Loucy (cell line): ENCODE data around the gene DBT.

Experiments
- EZH2phosphoT487 ChIP-seq: fragments of 200-600 bp; IDR thresholded peaks from 2 replicates; pipeline ENCODE4 v1.6.1; 2018; ENCODE audit warnings: antibody characterized with exemption, mild to moderate bottlenecking, moderate library complexity, borderline replicate concordance
- TF ChIP-seq, protein P1 (sequence below): fragments of 200-600 bp; sonication (generic); conservative IDR thresholded peaks from 2 replicates; pipeline ENCODE4 v1.5.1; 2014; ENCODE audit warnings: mild to moderate bottlenecking, antibody characterized with exemption, low read length

DNA sequence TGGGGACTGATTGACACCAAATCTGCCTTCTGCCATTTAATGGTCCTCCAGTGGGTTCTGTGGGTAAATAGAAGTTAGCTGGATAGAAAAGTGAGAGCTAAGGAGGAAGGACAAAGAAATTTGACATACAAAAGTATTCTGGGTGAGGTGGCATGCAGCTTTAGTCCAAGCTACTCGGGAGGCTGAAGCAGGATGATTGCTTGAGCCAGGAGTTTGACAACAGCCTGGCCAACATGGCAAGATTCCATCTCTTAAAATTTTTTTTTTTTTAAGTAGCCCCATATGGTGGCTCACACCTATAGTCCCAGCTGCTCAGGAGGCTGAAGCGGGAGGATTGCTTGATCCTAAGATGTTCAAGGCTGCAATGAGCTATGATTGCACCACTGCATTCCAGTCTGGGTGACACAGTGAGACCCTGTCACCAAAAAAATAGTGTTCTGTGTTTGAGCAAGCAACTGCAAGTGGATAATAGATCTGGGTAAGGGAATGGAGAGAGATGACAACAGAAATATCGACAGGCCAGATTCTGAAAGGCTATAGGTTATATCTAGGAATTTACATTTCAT lies 29.8 kb upstream of the DBT start:
- TF ChIP-seq, protein P1, sequence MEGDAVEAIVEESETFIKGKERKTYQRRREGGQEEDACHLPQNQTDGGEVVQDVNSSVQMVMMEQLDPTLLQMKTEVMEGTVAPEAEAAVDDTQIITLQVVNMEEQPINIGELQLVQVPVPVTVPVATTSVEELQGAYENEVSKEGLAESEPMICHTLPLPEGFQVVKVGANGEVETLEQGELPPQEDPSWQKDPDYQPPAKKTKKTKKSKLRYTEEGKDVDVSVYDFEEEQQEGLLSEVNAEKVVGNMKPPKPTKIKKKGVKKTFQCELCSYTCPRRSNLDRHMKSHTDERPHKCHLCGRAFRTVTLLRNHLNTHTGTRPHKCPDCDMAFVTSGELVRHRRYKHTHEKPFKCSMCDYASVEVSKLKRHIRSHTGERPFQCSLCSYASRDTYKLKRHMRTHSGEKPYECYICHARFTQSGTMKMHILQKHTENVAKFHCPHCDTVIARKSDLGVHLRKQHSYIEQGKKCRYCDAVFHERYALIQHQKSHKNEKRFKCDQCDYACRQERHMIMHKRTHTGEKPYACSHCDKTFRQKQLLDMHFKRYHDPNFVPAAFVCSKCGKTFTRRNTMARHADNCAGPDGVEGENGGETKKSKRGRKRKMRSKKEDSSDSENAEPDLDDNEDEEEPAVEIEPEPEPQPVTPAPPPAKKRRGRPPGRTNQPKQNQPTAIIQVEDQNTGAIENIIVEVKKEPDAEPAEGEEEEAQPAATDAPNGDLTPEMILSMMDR: no peak
- no peak for TF ChIP-seq EZH2phosphoT487
